Epidermal melanocyte (primary cell): ENCODE results near the gene LAMA3.

Source experiments
- DNase-seq: peaks from one replicate; pipeline ENCODE4 v3.0.0; 2011; ENCODE audit warnings: low spot score; ENCODE audit not compliant: insufficient read length

Gene LAMA3

DNA sequence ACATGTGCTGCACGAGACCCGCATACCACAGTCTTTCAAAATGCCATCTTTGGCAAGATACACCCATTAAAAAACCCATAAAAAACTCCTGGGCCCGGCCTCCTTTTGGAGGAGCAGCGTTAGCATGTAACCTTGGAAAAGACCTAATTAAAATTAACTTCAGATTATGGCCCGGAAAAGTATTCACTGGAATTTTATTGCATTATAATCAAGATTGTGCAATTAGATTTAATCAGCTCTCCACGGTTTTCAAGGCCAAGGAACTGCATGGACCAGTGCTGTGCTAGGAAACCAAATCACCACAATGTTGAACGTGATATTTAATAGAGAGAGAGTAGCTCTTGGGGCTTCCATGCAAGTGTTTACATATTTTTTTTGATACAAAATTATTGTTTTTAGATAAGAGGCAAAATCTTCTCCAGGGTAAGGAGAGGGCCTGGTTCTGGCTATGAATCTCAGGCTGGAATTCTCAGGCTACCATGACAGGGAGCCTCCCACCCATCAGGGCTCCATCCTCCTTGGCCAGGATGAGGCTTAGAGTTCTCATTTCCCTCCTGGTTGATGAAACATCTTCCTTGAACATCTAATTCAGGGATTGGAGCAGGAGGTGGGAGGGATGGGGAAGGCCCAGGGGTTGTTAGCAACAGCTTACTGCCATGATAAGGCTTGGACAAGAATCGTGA is 243.3 kb downstream of the LAMA3 start:
- DNase-seq: no peak

DNA sequence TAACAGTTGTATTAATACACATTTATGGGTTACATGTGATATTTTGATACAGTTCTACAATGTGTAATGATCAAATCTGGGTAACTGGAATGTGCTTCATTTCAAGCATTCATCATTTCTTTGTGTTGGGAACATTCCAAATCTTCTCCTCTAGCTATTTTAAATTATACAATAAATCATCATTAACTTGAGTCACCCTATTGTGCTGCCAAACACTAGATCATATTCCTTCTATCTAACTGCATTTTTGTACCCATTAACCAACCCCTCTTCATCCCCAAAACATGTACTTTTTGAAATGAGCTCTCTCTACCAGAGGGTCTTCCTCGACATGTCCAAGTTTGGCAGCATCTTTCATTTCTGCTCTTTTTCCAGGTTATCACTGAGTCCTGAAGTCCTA is 244.2 kb downstream of the LAMA3 start:
- no peak for DNase-seq

DNA sequence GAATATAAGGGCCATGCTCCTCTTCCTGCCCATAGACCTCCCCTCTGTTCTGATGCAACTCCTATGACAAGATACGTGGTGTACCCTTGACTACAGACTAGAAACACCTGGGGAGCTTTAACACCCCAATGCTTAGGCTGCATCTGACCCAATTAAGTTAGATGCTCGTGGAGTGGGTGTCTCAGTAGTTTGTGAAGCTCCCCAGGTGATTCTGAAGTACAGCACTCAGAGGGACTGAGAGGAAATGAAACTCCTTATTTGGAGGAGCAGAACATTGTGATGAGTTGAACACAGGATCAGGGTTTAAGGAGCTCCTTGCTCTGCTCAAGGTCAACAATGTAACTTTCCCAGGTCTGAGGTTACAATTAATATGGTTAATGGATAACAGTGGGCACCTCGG is 245.0 kb downstream of the LAMA3 start:
- no peak for DNase-seq

DNA sequence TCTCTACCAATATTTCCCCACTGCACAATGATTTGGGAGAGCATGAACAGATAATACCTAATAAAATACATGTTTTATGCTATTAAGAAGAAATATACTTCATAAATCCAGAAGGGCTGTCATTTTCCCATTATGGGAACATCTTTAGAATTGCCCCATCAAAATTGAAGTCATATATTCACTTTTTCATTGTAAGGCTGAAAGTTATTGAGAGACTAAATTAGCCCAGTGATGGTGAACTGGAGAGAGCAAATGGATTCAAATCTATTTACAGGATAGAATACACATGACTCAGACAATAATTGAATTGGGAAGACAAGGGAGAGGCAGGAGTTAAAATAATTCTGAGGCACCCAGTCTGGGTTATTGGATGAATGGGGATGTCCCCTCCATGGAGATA is 245.6 kb downstream of the LAMA3 start:
- no peak for DNase-seq

DNA sequence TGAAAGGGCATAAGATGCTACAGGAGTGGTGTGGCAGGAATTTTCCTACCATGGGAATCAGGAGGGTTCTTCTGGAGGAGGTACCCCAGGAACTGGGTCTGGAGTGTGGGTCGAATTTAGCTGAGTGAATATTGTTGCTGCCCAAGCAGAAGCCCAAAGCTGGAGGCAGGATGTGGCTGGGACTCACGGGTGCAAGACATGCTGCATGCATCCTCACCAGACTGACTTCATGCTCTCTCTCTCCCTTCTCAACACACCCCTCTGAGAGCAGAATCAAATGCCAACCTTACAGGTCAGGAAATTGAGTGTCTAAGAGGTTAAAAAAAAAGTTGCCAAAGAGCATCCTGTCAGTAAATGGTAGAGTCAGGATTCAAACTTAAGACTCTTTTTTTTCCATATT is 246.6 kb downstream of the LAMA3 start:
- no peak for DNase-seq

DNA sequence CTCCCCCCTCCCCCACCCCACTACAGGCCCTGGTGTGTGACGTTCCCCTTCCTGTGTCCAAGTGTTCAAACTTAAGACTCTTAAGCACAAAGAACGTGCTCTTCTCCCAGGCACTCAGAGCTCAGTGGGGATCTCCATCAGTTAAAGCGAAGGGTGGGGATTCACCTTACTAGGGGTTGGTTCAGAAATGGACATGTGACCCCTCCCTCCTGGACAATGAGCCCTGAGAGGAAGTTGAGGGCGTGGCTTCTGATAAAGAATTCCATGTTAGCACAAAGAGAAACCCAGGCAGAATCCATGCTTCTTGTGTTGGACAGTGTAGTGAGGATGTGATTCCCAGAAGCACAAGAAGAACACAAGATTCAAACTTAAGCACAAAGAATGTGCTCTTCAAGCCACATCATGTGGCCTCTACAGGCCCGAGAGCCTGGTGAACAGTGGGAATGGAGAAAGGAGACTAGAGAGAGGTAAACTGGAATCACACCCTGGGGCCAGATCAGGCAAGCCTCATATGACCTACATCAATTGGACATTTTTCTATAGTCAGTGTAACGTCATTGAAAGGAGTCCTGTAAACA is 247.2 kb downstream of the LAMA3 start:
- no peak for DNase-seq

DNA sequence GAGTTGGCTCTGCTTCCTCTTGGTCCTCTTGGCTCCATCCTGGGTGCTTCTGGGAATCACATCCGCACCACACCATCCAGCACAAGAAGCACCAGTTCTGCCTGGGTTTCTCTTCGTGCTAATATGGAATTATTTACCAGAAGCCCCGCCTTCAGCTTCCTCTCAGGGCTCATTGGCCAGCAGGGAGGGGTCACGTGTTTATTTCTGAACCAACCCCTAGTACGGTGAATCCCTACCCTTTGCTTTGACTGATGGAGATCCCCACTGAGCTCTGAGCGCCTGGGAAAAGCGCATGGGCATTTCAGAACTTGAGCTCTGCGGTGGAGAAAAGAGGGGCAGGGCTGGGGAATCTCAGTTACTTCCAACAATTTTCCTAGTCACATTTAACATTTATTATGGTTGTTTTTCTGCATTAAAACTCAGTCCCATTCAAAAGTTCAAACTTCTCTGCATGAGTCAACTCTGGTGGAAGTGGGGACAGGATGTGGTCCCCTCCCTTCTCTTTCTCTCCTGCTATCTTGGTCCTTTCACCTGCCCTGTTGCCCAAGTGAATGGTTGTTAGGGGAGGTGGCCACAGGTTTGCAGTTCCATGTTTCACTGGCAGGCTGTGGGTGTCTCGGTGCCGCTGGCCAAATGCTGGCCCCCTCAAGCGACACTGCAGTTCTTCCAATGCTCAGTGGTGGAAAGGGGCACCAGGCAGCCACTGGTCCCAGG is 248.9 kb downstream of the LAMA3 start:
- DNase-seq: no peak

DNA sequence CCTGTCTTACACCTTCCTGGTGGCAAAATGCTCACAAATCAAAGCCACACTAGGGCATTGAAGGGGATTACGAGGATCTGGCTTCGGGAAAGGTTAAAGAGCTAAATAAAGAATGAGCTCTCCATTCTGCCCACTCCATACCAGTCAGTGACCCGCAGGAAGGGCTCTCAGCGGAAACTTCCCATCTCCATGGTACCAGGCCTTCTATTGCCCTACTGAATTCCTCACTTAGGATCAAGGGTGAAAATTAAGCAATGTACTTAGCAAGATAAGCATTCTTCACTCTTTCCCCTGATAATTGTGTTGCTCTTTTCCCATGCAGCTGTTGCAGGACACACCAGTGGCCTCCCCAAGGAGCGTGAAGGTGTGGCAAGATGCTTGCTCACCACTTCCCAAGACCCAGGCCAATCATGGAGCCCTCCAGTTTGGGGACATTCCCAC is 249.7 kb downstream of the LAMA3 start:
- no peak for DNase-seq

DNA sequence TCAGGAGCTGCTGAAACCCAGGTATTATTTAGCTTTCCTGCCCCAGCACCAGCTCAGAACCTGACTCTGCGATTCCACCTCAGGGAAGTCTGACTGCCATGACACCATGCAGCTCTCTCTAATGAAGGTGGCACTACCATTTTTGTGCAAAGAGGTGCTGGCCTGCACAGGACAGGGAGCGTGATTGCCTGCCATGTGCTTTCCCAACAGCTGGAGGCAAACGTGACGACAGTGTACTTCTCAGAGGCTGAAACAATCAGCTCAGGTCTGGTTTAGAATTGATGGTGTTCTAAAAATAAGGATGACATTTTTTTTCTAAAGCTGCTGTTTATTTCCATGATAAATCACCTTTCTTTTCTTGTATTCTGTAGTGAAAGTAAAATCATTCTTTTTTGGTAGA is 250.1 kb downstream of the LAMA3 start:
- DNase-seq: no peak

DNA sequence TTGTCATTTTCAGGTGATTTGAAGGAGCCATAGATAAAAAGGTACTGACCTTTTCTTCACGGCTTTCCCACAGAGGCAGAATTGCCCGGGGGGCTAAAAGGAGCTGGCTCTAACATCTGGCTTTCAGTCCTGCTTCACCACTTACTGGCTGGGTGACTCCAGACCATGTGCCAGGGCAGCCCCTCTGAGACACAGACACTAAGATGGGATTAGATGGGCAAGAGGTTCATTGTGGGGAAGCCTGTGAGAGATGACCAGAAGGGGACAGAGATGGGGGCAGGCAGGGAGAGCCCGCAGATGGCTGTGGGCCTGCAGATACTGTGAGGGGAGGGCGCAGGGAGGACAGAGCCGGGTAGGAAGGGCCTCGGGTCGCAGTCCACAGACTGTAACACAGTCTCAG is 250.6 kb downstream of the LAMA3 start:
- DNase-seq: no peak

DNA sequence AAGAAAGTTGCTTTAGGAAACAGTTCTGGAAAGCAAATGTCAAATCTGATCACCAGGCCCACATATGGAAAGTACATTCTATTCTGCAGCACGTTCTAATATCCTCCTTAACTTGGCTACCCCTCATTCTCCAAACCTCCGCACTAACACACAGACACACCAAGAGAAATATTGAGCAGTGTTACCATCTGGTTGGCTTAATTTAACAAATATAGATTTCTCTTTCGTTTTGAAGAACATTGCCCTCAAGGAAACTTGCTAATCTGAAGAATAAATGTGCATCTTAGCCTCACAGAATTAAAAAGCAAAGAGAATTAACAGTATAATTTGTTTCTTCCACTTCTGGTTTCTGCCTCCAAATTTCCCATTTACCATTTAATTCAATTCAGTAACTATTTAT is 252.5 kb downstream of the LAMA3 start:
- DNase-seq: no peak

DNA sequence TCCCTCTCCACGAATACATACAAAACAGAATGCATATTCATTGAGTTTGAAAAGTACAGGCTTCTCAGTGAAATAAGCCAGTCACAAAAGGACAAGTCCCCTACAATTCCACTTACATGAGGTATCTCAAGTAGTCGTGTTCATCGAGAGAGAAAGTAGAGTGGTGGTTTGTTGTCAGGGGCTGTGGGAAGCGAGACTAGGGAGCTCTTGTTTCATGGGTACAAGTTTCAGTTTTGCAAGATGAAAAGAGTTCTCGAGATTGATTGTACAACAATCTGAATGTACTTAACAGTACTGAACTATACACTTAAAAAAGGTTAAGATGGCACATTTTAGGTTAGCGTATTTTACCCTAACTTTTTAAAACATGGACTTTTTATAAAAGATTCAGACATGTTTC is 253.9 kb downstream of the LAMA3 start:
- DNase-seq: no peak

DNA sequence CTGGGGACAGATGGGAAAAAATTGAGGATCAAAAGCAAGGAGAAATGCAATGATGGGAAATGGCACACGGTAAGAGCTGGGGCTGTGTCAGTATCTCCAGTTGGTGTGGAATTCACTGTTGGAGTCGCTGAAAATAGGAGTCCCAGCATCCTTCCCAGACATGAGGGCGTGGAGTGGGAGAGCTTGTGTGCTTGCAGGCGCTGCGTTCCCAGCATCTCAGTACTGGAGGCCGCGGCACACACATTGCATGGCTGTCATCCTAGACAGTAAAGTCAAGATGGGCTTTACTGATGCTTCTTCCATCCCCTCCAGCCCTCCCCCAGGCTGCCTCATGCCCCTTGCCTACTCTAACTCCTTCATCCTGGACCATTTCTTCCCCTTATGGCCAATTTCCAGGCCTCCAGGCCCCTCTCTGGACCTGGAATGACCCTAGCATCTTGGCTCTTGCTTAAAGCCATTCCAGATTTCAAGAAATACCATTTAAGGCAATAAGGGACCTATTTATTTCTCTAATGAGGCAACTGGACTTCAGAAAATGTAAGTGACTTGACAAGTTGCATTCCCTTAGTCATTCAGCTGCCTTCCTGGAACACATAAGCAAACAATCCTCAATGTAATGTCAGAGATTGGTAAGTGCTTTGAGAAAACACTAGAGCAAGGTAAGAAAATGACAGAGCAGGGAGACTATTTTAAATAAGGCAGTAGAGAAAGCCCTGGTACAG is 254.8 kb downstream of the LAMA3 start:
- peak; percentile 30 for DNase-seq

DNA sequence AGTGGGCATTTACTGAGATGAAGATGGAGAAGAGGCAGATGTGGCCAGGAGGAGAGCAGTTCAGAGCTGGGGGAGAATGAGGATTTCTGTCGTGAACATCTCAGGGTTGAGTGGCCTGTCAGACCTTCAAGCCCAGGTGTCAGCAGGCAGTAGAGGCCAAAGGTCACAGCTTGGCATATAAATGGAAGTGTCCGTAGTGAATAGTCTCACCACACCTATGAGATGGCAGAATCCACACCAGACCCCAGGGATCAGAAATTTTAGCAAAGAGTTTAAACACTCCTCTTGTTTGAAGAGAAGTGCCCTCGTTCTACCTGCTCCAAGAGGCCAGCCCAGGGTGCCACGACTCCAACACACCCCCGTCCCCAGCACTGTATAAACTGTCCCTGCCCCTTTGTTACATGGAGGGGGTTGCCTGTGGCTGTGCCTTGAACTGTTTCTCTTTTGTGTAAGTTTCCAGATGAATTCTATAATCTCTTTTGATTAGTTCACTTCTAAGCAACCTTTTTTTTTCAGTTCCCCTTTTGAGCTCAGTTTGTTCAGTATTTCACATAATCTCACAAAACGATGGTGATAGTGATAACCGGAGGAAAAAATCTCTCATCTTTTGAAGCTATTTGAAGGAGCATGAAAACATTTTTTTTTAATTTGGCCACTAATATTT is 256.3 kb downstream of the LAMA3 start:
- DNase-seq: no peak

DNA sequence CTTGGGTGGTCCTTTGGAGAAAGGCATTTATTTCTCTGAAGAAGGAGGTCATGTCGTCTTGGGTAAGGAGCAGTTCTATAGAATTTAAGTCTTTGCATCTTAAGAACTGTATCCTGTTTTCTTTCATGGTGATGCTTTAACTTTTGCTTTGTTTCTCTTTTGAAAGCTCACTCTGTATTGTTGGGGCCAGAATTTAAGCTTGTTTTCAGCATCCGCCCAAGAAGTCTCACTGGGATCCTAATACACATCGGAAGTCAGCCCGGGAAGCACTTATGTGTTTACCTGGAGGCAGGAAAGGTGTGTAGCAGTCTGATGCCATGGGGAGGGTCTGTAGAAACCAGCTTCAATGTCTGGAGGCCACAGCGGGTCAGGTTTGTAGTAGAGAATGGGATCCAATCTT is 260.6 kb downstream of the LAMA3 start:
- DNase-seq: no peak

DNA sequence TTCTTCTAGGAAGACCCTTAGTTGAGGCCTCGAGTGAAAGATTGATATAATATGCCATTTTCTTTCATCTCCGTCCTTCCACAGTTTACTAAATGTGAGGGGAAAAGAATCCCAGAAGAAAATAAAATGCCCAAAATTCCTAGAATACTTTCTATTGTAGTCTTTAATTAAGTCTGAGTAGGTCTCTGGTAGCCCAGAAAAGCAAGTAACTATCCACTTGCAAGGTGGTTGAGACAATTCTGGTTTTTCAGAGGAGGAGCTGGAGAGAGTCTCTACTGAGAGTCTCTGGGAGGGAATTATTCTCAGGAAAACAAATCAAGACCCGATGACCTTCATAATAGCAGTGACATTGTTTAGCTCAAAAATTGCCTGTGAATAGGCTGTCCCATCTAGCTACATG is 261.4 kb downstream of the LAMA3 start:
- DNase-seq: no peak

DNA sequence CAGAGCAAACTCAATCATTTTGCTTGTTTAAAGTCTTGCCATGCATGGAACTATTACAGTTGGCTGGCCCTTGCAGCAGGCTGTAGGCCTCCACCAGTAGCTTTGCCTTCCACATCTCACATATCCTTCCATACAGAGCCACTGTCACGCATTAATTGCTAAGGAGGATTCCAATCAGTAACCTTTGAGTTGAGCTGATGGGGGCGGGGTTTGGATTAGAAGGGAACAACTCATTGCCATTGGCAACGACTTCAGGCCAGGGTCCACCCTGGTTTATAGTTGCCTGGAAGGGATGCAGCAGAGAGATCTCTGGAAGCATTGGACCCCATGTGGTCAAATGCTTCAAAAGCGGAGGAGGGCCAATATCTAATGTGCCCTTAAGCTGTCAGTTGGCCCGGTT is 262.0 kb downstream of the LAMA3 start:
- no peak for DNase-seq

DNA sequence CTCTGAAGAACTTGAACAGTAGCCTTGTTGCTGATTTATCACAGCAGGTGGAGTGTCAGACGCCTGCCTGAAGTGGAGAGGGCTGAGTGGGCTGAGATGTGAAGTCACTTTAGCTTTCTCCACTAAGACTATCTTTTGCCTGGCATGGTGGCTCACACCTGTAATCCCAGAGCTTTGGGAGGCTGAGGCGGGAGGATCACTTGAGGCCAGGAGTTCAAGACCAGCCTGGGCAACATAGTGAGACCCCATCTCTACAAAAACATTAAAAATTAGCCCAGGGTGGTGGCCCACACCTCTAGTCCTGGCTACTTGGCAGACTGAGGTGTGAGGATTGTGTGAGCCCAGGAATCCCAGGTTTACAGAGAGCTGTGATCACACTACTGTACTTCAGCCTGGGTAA is 264.7 kb downstream of the LAMA3 start:
- no peak for DNase-seq

DNA sequence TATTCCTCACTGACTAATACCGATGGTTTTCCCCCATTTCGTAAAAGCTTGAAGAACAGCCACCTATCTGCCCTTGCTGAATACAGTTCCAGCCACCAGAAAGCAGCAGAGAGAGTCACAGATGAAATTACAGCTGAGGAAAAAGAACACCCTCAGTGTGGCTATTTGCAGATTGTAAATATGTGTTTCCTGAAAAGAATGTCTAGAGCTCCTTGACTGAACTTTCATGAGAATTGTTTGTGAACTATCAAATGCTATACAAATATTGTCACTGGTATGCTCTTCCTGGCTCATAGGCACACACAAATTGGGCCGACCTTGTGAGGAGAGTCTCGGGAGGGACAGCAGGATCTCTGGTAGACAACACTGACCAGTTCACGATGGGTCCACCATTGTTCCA is 267.2 kb downstream of the LAMA3 start:
- no peak for DNase-seq

DNA sequence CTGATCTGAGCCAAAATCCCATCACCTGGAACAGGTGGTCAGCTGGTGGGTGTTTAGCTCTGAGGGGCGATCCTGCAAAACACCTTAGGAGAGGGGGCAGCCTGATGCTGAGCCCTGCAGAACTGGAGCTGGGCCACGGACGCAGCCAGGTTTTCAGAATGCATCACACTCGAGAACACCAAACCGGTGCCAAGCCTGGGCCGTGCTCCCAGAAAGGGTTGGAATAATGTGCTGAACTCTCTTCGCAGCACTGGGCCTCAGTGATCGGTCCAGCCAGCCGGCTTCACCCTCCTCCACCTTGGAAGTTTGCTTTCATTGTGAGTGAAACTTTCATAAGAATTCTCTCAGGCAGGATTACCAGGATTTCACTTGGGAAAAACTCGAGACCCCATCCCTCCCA is 268.8 kb downstream of the LAMA3 start:
- DNase-seq: no peak

DNA sequence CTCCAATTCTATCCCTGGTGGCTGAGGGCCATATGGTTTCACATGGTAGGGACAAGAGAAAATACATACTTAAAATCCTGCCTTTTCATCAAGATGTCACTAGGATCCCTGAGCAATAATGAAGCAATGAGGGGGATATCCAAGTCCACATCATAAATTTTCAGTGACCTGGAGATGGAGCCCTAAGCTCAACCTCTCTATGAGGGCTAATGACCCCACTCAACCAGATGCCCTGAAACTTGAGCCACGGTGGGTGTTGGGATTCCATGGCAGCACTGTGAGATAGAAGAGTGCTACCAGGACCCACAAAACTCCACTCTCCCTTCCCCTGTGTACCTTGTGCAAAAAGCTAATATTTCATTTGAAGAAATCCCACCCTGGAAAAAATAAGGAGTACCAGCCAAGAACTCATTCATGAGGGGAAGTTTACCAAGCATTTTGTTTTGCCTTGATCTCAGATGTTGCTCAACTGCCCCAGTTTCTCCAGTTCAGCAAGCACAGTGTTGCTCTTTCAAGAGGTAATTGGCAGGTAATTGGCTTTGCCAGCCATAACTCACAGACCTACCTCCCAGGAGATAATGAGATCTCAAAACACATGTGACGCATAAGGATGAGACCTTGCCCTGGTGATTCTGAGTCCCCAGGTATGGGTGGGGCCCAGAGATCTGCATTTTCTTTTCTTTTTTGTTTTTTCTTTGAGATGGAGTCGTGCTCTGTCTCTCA is 274.4 kb downstream of the LAMA3 start:
- DNase-seq: no peak
